Psoas muscle (tissue), 8 donors: ENCODE data around the gene RNF138. TPM values are rescaled to one million over a fixed set of nuclear protein-coding genes. Genes with fewer than 3 reads are reported as not detected.
"Not testable (repeated sequence)": the region's sequence is repeated elsewhere in the genome, so short reads cannot be mapped to it uniquely, and the experiment has no call there.

Source experiments
- ATAC-seq, 4 donors: fragments of 200-7000 bp; cut with Tn5 transposase; one replicate each; pipeline ENCODE4 v1.9.1; 2020; ENCODE audit warnings: moderate library complexity in 3 of 4, mild to moderate bottlenecking in 2 of 4
- DNase-seq, 2 donors: peaks; one replicate each; pipeline ENCODE4 v3.0.0-alpha.2; 2020
- H3K27ac ChIP-seq: fragments of 200-600 bp; one replicate; pipeline ENCODE4 v1.8.0; 2022
- H3K27me3 ChIP-seq, 3 donors: fragments of 200-600 bp in 1 of 3; one replicate each; pipeline versions ENCODE4 v1.6.1 to v1.8.0; 2013 to 2022; ENCODE audit warnings: low read length in 2 of 3, mild to moderate bottlenecking in 2 of 3, moderate library complexity in 1 of 3; ENCODE audit not compliant: insufficient read depth in 3 of 3
- H3K36me3 ChIP-seq, 2 donors: fragments of 200-600 bp in 1 of 2; one replicate each; pipeline versions ENCODE4 v1.6.1 to v1.8.0; 2013 to 2022; ENCODE audit warnings: low read depth in 1 of 2, mild to moderate bottlenecking in 1 of 2, moderate library complexity in 1 of 2; ENCODE audit not compliant: insufficient read depth in 1 of 2
- H3K4me1 ChIP-seq: fragments of 200-600 bp; one replicate; pipeline ENCODE4 v1.8.0; 2022
- H3K4me3 ChIP-seq: fragments of 200-600 bp; one replicate; pipeline ENCODE4 v1.8.0; 2022; ENCODE audit warnings: mild to moderate bottlenecking
- H3K9me3 ChIP-seq: fragments of 200-600 bp; one replicate; pipeline ENCODE4 v1.8.0; 2022
- CTCF ChIP-seq: fragments of 200-600 bp; IDR thresholded peaks from one replicate; pipeline ENCODE4 v1.8.0; 2022; ENCODE audit warnings: antibody characterized with exemption
- WGBS, 3 donors: extraction: QIAGEN DNeasy Blood & Tissue Kit; methylation state at CpG; one replicate each; pipeline versions ENCODE4 v1.1.6 to v1.1.7; 2013; 5-methylcytosine and 5-hydroxymethylcytosine counted together
- intact Hi-C, 2 donors: fragments of 100-400 bp; cut with DNase I; formaldehyde crosslinking; loops; one replicate each; pipeline versions ENCODE4 v1.11.0 to v1.14.2; 2022
- polyA plus RNA-seq, 3 donors: library from polyadenylated mRNA; stranded (reverse); fragments of 200-250 nt; gene quantifications; one replicate each; pipeline ENCODE4 v1.2.3, GENCODE V29; 2013
- total RNA-seq, 4 donors: library from RNA; stranded (reverse); fragmentation: NEBNext Ultra II Directional in 2 of 4; extraction: Animal tissue kit (Norgen Biotek cat#: 25700) in 2 of 4; gene quantifications; one replicate each; pipeline versions ENCODE4 v1.2.1 to v1.2.4, GENCODE V29; 2021 to 2023
- donor health status: healthy with polysubstance abuse.
- donor health status: DM: no; HTN: no; CAD: no; lungs with moderate emphysema.
- donor health status: Bipolar disorder and iron deficiency.
- donor health status: healthy.
- donor health status: DM: yes; HTN: yes; CAD: no.
- donor health status: DM: no; HTN: no; CAD: no.
- donor health status: DM: no; HTN: no; CAD: no.
- donor health status: DM: yes; HTN: yes; CAD: no.

Gene RNF138
- total and polyA plus RNA-seq, 7 donors, result 3.6 to 10.1 (median 7.2) TPM

GRCh38 chr18:32086881-32087280, 4.8 kb upstream of the RNF138 start:
- no peak for ATAC-seq
- 82 to 91% (median 87%) methylated on average over 6 of the region's 6 CpGs for WGBS, 3 donors

GRCh38 chr18:32090831-32091230, 843 bp upstream of the RNF138 start:
- WGBS, 3 donors, result 93 to 97% (median 96%) methylated on average over 16 of the region's 16 CpGs
- Histone ChIP-seq H3K4me3 (peak overlapping the region; percentile 97), H3K4me1 (peaks cover 27% of the 10 kb centered on the region), H3K27ac (peak overlapping the region; percentile 100)
- not testable (repeated sequence) for H3K27me3 ChIP-seq, H3K9me3 ChIP-seq, ATAC-seq, DNase-seq, H3K36me3 ChIP-seq
- intact Hi-C loops, result loop anchor here (5.0 to 10.0 kb wide), 3 partner anchors 146 to 384 kb away; partner anchors contain the start of genes TRAPPC8 (in 2 of the 2) and GAREM1 (in 1 of the 2)

More at GRCh38 chr18:32086881-32087280, 4.8 kb upstream of the RNF138 start:
- intact Hi-C loops, result no loop called here
- Histone ChIP-seq H3K4me1 (peaks cover 4% of the 10 kb centered on the region), H3K9me3 (no peaks in the 10 kb centered on the region), H3K4me3 (no peak overlapping the region), H3K27me3 (peaks cover 0 to under 1% (median 0%) of the 10 kb centered on the region in 3 donors), H3K36me3 (no peaks in the 10 kb centered on the region), H3K27ac (no peak overlapping the region)
- no peak for TF ChIP-seq CTCF
- no peak for DNase-seq

GRCh38 chr18:32091325-32091723, 350 bp upstream of the RNF138 start:
- Histone ChIP-seq H3K36me3 (no peaks in the 10 kb centered on the region), H3K27me3 (no peaks in the 10 kb centered on the region), H3K4me1 (peaks cover 32% of the 10 kb centered on the region), H3K9me3 (no peaks in the 10 kb centered on the region), H3K27ac (peak overlapping the region; percentile 100), H3K4me3 (peak overlapping the region; percentile 97)
- intact Hi-C loops, result loop anchor here (5.0 to 10.0 kb wide), 3 partner anchors 147 to 383 kb away; partner anchors contain the start of genes TRAPPC8 (in 2 of the 2) and GAREM1 (in 1 of the 2)
- WGBS, 3 donors, result 40 to 42% (median 41%) methylated on average over 7 of the region's 7 CpGs
- TF ChIP-seq CTCF, result no peak
- DNase-seq (no peak), ATAC-seq (no peak)

- ATAC-seq, result peak; percentile 96 to 98 (median 97)
- peak; percentile 99 to 100 for DNase-seq
- 0 to 1% (median 1%) methylated on average over 19 to 77 of the region's 77 CpGs for WGBS, 3 donors
Measured at GRCh38 chr18:32092422-32093101, 888 bp downstream of the RNF138 start.

More at GRCh38 chr18:32092422-32093101, 888 bp downstream of the RNF138 start:
- intact Hi-C loops, result loop anchor here (5.0 to 10.0 kb wide), 3 partner anchors 148 to 382 kb away; partner anchors contain the start of genes TRAPPC8 (in 2 of the 2) and GAREM1 (in 1 of the 2)
- no peaks in the 10 kb centered on the region for H3K9me3 ChIP-seq
- H3K36me3 ChIP-seq, result no peaks in the 10 kb centered on the region
- H3K27me3 ChIP-seq, result no peaks in the 10 kb centered on the region
- peak overlapping the region; percentile 97 for H3K4me3 ChIP-seq
- peaks cover 36% of the 10 kb centered on the region for H3K4me1 ChIP-seq
- H3K27ac ChIP-seq, result peak overlapping the region; percentile 100
- no peak for TF ChIP-seq CTCF
